WI38 (cell line): ENCODE measurements around the gene CDH12.
"Not testable (repeated sequence)": the region's sequence is repeated elsewhere in the genome, so short reads cannot be mapped to it uniquely, and the experiment has no call there.

Experiments used
- H3K4me3 ChIP-seq: 2 replicates; pipeline ENCODE4 v1.5.1; 2011; ENCODE audit warnings: low read depth, mild to moderate bottlenecking, control low read depth, low read length
- TF ChIP-seq, protein P1 (sequence below): IDR thresholded peaks from 2 replicates; pipeline ENCODE4 v1.5.1; 2012; ENCODE audit warnings: low read depth, mild to moderate bottlenecking, control low read depth, low read length

The CDH12 gene

DNA sequence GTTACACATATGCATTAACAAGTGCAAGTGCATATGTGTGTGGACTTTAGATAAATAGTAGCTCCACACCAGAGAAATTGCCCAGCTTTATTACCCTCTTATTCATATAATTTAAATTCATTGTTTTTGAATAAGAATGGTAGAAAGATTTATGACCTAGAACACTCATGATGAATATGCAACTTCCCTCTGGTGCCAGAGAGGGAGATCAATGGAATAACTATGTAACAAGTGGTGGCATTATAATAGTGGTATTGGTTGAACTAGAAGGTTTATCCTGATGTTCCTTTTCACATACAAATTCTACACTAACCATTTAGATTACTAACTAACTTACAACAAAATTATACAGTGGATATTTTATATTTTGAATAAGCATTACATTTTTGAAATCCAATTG is 607.4 kb downstream of the CDH12 start:
- TF ChIP-seq, protein P1, sequence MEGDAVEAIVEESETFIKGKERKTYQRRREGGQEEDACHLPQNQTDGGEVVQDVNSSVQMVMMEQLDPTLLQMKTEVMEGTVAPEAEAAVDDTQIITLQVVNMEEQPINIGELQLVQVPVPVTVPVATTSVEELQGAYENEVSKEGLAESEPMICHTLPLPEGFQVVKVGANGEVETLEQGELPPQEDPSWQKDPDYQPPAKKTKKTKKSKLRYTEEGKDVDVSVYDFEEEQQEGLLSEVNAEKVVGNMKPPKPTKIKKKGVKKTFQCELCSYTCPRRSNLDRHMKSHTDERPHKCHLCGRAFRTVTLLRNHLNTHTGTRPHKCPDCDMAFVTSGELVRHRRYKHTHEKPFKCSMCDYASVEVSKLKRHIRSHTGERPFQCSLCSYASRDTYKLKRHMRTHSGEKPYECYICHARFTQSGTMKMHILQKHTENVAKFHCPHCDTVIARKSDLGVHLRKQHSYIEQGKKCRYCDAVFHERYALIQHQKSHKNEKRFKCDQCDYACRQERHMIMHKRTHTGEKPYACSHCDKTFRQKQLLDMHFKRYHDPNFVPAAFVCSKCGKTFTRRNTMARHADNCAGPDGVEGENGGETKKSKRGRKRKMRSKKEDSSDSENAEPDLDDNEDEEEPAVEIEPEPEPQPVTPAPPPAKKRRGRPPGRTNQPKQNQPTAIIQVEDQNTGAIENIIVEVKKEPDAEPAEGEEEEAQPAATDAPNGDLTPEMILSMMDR = no peak
- no peak overlapping the region for H3K4me3 ChIP-seq

DNA sequence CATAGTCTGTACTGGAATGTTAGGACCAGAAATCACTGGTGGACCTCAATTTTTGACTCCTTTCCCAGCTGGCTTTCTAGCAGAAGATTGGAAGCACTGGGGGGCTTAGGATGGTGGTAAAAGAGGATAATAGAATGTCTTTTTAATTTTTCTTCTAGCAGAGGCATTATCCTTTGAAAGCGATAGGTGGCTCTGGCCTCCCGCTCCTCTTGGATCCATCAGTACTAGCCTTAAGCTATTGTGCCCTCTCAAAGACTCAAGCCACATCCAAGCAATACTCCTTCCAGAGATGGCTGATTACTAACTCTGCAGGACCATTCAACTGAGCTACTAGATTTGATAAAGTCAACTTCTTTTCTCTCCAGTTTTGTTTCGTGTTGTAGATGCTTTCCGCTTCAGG is 610.6 kb downstream of the CDH12 start:
- TF ChIP-seq, protein P1 = no peak
- H3K4me3 ChIP-seq = no peak overlapping the region

DNA sequence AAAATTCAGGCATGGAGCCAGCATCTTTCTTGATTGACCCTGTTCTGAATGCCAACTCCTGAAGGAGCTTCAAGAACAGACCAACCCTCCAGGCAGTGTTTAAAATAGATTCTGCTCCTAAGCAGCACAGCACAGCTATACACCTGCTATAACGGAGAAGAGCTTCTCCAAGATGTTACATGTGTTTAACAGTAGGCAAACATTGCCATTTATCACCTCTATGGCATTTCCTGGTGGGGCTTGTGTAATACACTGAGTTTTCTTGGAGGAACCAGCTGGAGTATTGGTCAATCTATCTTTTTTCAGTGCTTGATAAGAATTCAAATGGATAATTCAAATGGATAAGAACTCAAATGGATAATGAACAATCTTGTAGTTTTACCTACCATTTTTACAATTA is 615.1 kb downstream of the CDH12 start:
- H3K4me3 ChIP-seq = no peak overlapping the region
- TF ChIP-seq, protein P1 = no peak

GRCh38 chr5:22226423-22226822 is 626.7 kb downstream of the CDH12 start:
- no peak overlapping the region for H3K4me3 ChIP-seq
- TF ChIP-seq, protein P1 = no peak

- TF ChIP-seq, protein P1 = no peak
- H3K4me3 ChIP-seq = no peak overlapping the region
These were observed 630.1 kb downstream of the CDH12 start for GRCh38 chr5:22223079-22223478.

DNA sequence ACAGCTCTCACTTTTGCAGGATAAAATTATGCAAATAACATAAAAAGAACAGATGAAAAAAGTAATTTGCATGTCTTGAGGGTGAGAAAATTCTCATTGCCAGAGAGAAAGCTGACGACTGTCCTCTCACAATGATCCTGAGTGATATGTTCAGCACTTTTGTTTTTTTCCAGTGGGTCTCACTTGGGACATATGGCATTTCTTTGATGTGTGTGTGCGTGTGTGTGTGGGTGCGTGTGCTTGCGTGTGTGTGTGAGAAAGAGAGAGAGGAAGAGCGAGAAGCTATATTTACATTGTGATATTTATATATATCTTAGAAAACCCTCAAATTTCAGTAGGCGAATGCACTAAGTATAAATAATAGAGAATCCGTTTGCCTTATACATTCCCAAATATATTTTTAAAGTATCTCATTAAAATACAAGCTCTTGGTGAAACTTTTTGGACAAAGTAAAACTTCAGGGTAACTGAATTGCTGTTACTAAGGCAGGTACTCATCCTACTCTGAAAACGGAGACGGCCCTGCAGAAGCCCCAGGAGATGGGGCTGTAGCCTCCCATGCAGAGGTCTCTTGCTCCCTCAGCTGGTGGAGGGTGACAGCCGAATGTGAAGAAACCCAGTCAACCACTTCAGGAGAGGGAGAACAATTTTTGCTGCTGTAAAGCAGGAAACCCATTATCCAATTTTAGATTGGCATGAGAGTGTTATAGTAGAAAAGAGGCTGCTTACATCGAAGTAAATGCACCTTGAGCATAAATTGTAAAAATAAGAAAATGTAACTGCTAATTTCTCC is 639.2 kb downstream of the CDH12 start:
- not testable (repeated sequence) for H3K4me3 ChIP-seq

- H3K4me3 ChIP-seq = not testable (repeated sequence)
These were observed 640.7 kb downstream of the CDH12 start for GRCh38 chr5:22212254-22212991.

GRCh38 chr5:22208463-22208862 is 644.7 kb downstream of the CDH12 start:
- H3K4me3 ChIP-seq = not testable (repeated sequence)

GRCh38 chr5:22188651-22189050 is 664.5 kb downstream of the CDH12 start:
- not testable (repeated sequence) for H3K4me3 ChIP-seq

DNA sequence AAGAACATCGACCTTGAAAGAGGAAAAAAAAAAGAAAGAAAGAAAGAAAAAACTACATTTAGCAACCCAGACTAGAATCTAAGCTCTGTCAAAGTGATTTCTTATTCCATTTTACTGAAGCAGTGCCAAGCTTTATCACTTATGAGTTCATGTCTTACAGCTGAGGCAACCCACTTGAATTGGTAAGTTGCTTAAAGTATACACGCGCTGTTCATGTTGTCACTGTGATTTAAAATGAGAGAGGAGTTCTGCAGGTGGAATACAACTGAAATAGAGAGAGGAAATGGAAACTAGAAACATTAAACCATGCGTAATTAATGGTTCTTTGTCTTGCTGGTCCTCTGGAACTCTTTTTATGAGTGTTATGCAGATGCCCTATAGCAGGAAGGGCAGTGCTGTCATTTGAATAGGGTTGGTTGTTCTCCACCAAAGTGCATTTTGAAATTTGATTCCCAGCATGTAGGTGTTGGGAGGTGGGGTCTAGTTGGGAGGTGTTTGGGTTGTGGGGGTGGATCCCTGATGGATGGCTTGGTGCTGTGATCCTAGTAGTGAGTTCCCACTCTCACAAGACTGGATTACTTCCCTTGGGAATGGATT is 665.4 kb downstream of the CDH12 start:
- H3K4me3 ChIP-seq = not testable (repeated sequence)

- H3K4me3 ChIP-seq = not testable (repeated sequence)
These were observed 683.9 kb downstream of the CDH12 start for GRCh38 chr5:22169226-22169625.

DNA sequence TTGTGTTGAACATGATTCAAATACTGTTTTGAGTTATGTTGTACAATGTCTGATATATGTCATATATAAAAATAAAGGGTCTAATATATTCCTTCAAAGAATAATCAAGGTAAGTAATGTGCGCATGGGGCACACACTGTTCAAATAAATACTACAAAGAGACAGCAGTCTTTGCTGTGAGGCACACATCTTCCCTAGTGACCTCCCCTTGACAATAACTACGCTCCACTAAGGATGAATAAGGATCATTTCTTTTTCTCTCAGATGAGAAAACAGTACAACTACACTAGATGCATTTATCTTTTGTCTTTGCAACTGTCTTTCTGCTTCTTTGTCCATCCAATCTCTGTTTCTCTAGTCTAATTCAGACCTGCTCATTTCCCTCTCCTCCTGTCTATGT is 684.4 kb downstream of the CDH12 start:
- H3K4me3 ChIP-seq = not testable (repeated sequence)

DNA sequence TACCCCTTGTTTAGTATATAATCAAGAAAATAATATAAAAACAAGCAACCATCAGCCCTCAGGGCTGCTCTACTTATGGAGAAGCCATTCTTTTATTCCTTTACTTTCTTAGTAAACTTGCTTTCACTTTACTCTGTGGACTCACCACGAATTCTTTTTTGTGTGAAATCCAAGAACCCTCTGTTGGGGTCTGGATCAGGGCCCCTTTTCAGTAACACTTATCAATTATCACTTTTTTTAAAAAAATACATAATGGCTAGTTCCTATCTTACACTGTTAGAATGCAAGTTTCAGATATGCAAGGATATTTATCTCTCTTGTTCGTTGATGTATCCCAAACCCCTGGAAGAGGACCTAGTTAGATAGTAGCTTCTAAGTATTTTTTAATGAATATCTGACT is 687.2 kb downstream of the CDH12 start:
- H3K4me3 ChIP-seq = not testable (repeated sequence)
